Measurements from ENCODE around the gene HLA-DPA1.

- TF ChIP-seq EGR1 (IDR thresholded peaks at IDR 0.05; ENCODE audit: low read depth in 2 of 2) (no peak), CTCF (IDR thresholded peaks at IDR 0.05; ENCODE audit: low read depth, low read length, missing input control) (no peak), RAD21 (IDR thresholded peaks at IDR 0.05) (no peak), TAF1 (conservative IDR thresholded peaks at IDR 0.05) (no peak)
These were observed 54.1 kb downstream of the HLA-DPA1 start for GRCh38 chr6:33019372-33019771.
